Pulmonary artery endothelial cell (primary cell): ENCODE results near the gene CDON. TPM values are rescaled to one million over a fixed set of nuclear protein-coding genes. Genes with fewer than 3 reads are reported as not detected.

ENCODE experiments used
- DNase-seq: peaks from one replicate; pipeline ENCODE4 v3.0.0-alpha.2; 2011; ENCODE audit warnings: low read depth, low spot score
- total RNA-seq: library from RNA; depleted of rRNA; stranded (reverse); fragments of >200 nt; gene quantifications from 2 replicates; pipeline ENCODE4 v1.2.3, GENCODE V29; 2014

CDON gene
- total RNA-seq, 1 donor from 2014 or later: 1.4 TPM

GRCh38 chr11:125957618-125958332 is 104.9 kb downstream of the CDON start:
- no peak for DNase-seq

- DNase-seq: no peak
These were observed 106.1 kb downstream of the CDON start for GRCh38 chr11:125956391-125957134.

- DNase-seq: no peak
These were observed 106.8 kb downstream of the CDON start for GRCh38 chr11:125955856-125956255.

- no peak for DNase-seq
These were observed 107.6 kb downstream of the CDON start for GRCh38 chr11:125954945-125955640.

GRCh38 chr11:125954123-125954944 is 108.3 kb downstream of the CDON start:
- no peak for DNase-seq

GRCh38 chr11:125953401-125953935 is 109.2 kb downstream of the CDON start:
- DNase-seq: no peak

GRCh38 chr11:125952973-125953372 is 109.7 kb downstream of the CDON start:
- DNase-seq: no peak

GRCh38 chr11:125952559-125952958 is 110.1 kb downstream of the CDON start:
- no peak for DNase-seq

GRCh38 chr11:125951731-125952130 is 110.9 kb downstream of the CDON start:
- DNase-seq: no peak

- no peak for DNase-seq
These were observed 111.7 kb downstream of the CDON start for GRCh38 chr11:125950696-125951651.

- DNase-seq: no peak
These were observed 112.5 kb downstream of the CDON start for GRCh38 chr11:125950178-125950490.

- DNase-seq: no peak
These were observed 113.1 kb downstream of the CDON start for GRCh38 chr11:125949271-125950177.

GRCh38 chr11:125948278-125949051 is 114.2 kb downstream of the CDON start:
- DNase-seq: no peak

GRCh38 chr11:125947419-125948277 is 115.0 kb downstream of the CDON start:
- no peak for DNase-seq

- DNase-seq: no peak
These were observed 115.8 kb downstream of the CDON start for GRCh38 chr11:125946712-125947418.

- DNase-seq: no peak
These were observed 116.7 kb downstream of the CDON start, which contains the start of gene VSIG10L2 for GRCh38 chr11:125945797-125946520. Gene VSIG10L2 (plus strand): TSS chr11:125946044. CDS start chr11:125946056, 12 bp downstream.
